Measurements from ENCODE around the gene RFX3. TPM values are rescaled to one million over a fixed set of nuclear protein-coding genes. Genes with fewer than 3 reads are reported as not detected.

RFX3 gene
- total and polyA plus RNA-seq, 2 of the 13 experiments (the other 11 are each of a cell fraction or from before 2014, with no cell fraction given), result 2.7 to 5.3 TPM

DNA sequence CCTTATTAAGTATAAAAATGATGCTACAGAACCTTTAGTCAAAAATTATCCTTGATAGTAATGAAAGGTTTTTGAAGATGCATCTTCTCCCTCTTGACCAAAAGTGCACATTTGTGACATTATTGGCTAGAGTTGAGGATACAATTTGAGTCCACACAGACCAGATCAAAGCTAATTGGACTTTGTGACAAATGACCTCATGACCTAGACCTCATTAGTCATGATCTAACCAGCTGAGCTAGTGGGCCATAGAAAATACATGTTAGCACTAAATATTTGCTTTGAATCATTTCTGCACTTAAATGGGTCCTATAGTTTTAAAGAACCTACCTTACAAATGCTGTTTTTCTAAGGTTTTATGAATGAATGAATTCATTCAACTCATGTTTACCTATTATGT lies 182.1 kb downstream of the RFX3 start (continued):
- TF ChIP-seq, protein P1, sequence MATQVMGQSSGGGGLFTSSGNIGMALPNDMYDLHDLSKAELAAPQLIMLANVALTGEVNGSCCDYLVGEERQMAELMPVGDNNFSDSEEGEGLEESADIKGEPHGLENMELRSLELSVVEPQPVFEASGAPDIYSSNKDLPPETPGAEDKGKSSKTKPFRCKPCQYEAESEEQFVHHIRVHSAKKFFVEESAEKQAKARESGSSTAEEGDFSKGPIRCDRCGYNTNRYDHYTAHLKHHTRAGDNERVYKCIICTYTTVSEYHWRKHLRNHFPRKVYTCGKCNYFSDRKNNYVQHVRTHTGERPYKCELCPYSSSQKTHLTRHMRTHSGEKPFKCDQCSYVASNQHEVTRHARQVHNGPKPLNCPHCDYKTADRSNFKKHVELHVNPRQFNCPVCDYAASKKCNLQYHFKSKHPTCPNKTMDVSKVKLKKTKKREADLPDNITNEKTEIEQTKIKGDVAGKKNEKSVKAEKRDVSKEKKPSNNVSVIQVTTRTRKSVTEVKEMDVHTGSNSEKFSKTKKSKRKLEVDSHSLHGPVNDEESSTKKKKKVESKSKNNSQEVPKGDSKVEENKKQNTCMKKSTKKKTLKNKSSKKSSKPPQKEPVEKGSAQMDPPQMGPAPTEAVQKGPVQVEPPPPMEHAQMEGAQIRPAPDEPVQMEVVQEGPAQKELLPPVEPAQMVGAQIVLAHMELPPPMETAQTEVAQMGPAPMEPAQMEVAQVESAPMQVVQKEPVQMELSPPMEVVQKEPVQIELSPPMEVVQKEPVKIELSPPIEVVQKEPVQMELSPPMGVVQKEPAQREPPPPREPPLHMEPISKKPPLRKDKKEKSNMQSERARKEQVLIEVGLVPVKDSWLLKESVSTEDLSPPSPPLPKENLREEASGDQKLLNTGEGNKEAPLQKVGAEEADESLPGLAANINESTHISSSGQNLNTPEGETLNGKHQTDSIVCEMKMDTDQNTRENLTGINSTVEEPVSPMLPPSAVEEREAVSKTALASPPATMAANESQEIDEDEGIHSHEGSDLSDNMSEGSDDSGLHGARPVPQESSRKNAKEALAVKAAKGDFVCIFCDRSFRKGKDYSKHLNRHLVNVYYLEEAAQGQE (IDR thresholded peaks at IDR 0.05; ENCODE audit: borderline replicate concordance in 1 of 2, low read depth in 1 of 2, low read length in 2 of 2), result no peak
- no peak for TF ChIP-seq SNRNP70 (IDR thresholded peaks at IDR 0.05; ENCODE audit: low read depth, low read length)
- TF ChIP-seq MEIS2 (CRISPR knock-in tag; IDR thresholded peaks at IDR 0.05), result peak; percentile 40; the same call in 1 of the 2 replicates
- no peak for TF ChIP-seq KLF16 (CRISPR knock-in tag; IDR thresholded peaks at IDR 0.05)
- no peak for TF ChIP-seq ZNF557 (CRISPR knock-in tag; IDR thresholded peaks at IDR 0.05)
- TF ChIP-seq MBD4 (IDR thresholded peaks at IDR 0.05; ENCODE audit: borderline replicate concordance, low read length), result no peak
- TF ChIP-seq, protein P2, sequence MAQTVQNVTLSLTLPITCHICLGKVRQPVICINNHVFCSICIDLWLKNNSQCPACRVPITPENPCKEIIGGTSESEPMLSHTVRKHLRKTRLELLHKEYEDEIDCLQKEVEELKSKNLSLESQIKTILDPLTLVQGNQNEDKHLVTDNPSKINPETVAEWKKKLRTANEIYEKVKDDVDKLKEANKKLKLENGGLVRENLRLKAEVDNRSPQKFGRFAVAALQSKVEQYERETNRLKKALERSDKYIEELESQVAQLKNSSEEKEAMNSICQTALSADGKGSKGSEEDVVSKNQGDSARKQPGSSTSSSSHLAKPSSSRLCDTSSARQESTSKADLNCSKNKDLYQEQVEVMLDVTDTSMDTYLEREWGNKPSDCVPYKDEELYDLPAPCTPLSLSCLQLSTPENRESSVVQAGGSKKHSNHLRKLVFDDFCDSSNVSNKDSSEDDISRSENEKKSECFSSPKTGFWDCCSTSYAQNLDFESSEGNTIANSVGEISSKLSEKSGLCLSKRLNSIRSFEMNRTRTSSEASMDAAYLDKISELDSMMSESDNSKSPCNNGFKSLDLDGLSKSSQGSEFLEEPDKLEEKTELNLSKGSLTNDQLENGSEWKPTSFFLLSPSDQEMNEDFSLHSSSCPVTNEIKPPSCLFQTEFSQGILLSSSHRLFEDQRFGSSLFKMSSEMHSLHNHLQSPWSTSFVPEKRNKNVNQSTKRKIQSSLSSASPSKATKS (CRISPR knock-in tag; IDR thresholded peaks at IDR 0.05), result no peak
- no peak for TF ChIP-seq FOXJ3 (CRISPR knock-in tag; IDR thresholded peaks at IDR 0.05; ENCODE audit: borderline replicate concordance)
- no peak; the same call in 1 of the 2 replicates for TF ChIP-seq ZMYM4 (CRISPR knock-in tag; IDR thresholded peaks at IDR 0.05)
- no peak for TF ChIP-seq CENPX (CRISPR knock-in tag; IDR thresholded peaks at IDR 0.05)
- TF ChIP-seq CBX2 (IDR thresholded peaks at IDR 0.05; ENCODE audit: low read depth, low read length), result no peak
- TF ChIP-seq CBX2 (CRISPR knock-in tag; IDR thresholded peaks at IDR 0.05; ENCODE audit: low read depth), result no peak
- TF ChIP-seq RARA (CRISPR knock-in tag; IDR thresholded peaks at IDR 0.05), result peak; percentile 78
- TF ChIP-seq, protein P3, sequence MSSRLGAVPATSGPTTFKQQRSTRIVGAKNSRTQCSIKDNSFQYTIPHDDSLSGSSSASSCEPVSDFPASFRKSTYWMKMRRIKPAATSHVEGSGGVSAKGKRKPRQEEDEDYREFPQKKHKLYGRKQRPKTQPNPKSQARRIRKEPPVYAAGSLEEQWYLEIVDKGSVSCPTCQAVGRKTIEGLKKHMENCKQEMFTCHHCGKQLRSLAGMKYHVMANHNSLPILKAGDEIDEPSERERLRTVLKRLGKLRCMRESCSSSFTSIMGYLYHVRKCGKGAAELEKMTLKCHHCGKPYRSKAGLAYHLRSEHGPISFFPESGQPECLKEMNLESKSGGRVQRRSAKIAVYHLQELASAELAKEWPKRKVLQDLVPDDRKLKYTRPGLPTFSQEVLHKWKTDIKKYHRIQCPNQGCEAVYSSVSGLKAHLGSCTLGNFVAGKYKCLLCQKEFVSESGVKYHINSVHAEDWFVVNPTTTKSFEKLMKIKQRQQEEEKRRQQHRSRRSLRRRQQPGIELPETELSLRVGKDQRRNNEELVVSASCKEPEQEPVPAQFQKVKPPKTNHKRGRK (CRISPR knock-in tag; IDR thresholded peaks at IDR 0.05), result no peak
- TF ChIP-seq, protein P4, sequence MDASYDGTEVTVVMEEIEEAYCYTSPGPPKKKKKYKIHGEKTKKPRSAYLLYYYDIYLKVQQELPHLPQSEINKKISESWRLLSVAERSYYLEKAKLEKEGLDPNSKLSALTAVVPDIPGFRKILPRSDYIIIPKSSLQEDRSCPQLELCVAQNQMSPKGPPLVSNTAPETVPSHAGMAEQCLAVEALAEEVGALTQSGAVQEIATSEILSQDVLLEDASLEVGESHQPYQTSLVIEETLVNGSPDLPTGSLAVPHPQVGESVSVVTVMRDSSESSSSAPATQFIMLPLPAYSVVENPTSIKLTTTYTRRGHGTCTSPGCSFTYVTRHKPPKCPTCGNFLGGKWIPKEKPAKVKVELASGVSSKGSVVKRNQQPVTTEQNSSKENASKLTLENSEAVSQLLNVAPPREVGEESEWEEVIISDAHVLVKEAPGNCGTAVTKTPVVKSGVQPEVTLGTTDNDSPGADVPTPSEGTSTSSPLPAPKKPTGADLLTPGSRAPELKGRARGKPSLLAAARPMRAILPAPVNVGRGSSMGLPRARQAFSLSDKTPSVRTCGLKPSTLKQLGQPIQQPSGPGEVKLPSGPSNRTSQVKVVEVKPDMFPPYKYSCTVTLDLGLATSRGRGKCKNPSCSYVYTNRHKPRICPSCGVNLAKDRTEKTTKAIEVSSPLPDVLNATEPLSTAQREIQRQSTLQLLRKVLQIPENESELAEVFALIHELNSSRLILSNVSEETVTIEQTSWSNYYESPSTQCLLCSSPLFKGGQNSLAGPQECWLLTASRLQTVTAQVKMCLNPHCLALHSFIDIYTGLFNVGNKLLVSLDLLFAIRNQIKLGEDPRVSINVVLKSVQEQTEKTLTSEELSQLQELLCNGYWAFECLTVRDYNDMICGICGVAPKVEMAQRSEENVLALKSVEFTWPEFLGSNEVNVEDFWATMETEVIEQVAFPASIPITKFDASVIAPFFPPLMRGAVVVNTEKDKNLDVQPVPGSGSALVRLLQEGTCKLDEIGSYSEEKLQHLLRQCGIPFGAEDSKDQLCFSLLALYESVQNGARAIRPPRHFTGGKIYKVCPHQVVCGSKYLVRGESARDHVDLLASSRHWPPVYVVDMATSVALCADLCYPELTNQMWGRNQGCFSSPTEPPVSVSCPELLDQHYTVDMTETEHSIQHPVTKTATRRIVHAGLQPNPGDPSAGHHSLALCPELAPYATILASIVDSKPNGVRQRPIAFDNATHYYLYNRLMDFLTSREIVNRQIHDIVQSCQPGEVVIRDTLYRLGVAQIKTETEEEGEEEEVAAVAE (CRISPR knock-in tag; IDR thresholded peaks at IDR 0.05; ENCODE audit: borderline replicate concordance), result no peak
- no peak for TF ChIP-seq YEATS2 (CRISPR knock-in tag; IDR thresholded peaks at IDR 0.05; ENCODE audit: borderline replicate concordance)

Data from HepG2 (cell line).